ENCODE measurements around the gene PEX5L. TPM values are rescaled to one million over a fixed set of nuclear protein-coding genes. Genes with fewer than 3 reads are reported as not detected.

PEX5L gene
- total RNA-seq, 1 donor = under 0.01 TPM

DNA sequence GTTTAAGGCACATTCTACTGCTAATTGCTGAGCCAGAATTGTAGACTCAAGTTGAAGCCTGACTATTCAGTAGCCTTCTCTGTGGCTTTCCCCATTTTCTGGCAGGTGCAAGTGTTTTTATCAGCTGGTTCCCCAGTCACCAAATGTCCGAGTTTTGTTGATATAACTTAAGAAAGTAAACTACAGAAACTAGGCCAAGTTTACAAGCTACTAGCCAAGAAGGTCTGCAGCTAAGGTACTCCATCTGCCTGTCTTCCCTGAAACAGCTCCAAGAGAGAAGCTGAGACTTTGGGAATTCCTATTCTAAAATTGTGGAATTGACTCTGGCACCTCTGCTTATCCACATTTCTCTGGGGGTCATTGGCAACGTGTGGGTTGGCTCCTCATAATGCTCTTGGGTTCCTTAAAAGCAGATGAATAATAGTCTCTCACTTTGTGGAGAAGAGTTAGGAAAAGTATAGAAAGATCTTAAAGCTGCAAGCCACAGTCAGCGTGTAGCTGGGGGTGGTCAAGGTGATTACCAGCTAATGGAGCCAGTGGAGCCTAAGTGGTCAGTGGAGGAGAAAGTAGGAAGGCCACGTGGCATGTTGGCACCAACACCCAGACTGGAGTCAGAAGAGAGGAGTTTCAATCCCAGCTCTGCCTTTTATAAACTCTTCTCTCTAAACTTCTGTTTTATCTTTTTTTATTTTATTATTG is 128.8 kb downstream of the PEX5L start:
- DNase-seq (ENCODE audit: low read depth in 2 of 3, low spot score in 2 of 3) = no peak

- no peak for DNase-seq (ENCODE audit: low read depth in 2 of 3, low spot score in 2 of 3)
Observed at GRCh38 chr3:179902061-179902460, 134.7 kb downstream of the PEX5L start.

DNA sequence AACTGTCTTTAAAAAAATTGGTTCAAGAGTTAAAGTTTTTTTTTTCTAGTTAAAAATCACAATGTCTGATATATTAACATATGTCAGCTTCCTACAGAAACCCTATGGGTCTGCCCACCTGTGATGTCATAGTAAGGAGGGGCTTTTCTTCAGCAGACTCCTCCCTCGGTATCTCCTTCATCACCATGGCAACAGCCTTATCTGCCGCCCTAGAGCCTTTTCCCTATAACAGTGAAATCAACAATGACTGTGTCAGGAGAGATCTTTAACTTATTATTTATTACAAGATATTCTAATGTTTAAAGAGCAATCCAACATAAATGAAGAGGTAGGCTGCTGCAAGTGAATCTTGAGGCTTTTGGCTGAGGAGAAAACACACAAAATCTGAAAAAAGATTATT is 138.7 kb downstream of the PEX5L start:
- DNase-seq (ENCODE audit: low read depth in 2 of 3, low spot score in 2 of 3) = peak in 2 of 3 donors; percentile 19 to 28

GRCh38 chr3:179897231-179897630 is 139.5 kb downstream of the PEX5L start:
- DNase-seq (ENCODE audit: low read depth in 2 of 3, low spot score in 2 of 3) = no peak

GRCh38 chr3:179896507-179896906 is 140.2 kb downstream of the PEX5L start:
- DNase-seq (ENCODE audit: low read depth in 2 of 3, low spot score in 2 of 3) = no peak

DNA sequence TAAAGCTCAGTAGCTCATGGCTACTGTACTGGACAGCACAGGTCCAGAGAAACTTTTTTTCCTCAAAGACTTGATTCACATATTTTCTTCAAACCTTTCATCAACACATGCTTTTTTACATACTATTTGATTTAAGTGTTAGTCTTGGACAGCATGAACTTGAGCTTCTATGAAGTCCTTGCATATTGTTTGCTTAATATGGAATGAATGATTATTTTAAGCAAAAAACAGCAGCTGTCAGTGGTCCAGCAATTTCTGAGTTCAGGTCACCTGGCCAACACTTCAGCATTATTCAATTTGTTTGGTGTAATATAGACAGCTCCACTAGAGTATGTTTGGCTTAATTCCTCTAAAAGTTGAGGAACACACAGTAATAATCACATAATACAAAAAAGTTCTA is 141.4 kb downstream of the PEX5L start:
- no peak for DNase-seq (ENCODE audit: low read depth in 2 of 3, low spot score in 2 of 3)

GRCh38 chr3:179887295-179887943 is 149.3 kb downstream of the PEX5L start:
- DNase-seq (ENCODE audit: low read depth in 2 of 3, low spot score in 2 of 3) = no peak

DNA sequence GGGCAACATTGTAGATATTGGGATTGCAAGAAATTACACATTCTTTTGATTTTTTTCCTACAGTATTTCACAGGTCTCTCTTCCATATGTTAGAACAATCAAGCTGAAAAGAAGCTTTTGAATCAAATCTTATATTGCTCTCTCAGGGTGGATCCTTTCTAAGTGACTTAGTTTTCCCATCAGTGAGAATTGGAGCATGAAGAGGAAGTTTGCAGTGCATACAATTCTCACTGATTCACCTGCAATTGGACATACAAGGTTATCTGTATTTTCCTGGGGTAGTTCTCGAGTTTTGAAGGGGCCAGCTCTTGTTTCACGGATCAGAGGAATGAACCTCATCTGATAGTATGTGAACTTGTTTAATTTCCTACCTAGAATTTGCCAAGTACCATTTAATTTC is 150.8 kb downstream of the PEX5L start:
- no peak for DNase-seq (ENCODE audit: low read depth in 2 of 3, low spot score in 2 of 3)

DNA sequence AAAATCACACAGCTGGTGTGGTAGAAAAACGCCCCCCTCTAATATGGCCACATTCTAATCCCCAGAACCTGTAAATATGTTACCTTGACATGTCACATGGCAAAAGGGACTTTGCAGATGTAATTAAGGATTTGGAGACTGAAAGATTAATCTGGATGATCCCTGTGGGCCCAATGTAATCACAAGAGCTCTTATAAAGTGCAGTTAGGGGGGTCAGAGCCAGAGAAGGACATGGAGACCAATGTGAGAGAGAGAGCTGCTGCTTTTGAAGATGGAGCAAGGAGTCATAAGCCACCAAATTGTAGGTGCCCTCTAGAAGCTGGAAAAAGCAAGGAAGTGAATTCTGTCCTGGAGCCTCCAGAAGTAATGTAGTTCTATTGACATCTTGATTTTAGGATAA is 152.6 kb downstream of the PEX5L start:
- DNase-seq (ENCODE audit: low read depth in 2 of 3, low spot score in 2 of 3) = no peak

DNA sequence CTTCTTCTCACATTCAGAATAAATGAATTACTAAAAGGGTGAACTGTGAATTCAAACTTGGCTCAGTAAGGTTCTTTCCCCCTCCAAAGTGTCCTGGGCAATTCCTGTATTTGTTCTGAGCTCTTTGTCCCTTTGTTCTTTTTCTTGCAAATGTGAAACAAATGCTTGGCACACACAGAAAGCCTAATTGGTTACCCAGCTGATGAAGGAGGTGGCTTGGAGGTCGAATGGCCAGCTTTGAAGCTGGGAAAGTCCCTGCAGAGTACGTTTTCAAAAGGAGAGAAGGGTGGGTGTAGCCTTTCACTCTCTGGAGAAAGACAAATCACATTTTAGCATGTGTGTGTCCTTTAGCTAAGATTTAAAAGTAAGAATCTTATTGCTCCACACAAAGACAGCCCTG is 154.4 kb downstream of the PEX5L start:
- no peak for DNase-seq (ENCODE audit: low read depth in 2 of 3, low spot score in 2 of 3)

GRCh38 chr3:179881791-179882190 is 154.9 kb downstream of the PEX5L start:
- no peak for DNase-seq (ENCODE audit: low read depth in 2 of 3, low spot score in 2 of 3)

DNA sequence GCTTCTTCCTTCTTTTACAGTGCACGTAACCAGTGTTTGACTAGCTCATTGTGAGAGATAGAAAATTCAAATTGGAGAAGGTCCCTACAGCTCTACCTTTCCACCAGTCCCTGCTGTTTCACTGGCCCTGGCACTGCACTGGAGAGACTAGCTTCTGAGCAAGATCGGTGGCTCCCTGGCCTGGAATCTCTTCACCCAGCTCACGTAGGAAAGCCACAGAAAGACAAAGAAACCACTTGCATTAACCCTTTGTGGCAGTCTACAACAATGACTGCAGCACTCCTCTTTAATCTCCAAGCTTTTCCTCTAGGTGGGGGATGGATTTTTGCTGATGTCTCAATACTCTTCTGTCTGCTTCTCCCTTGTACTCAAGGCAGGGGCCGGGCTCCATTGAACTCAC is 155.9 kb downstream of the PEX5L start:
- DNase-seq (ENCODE audit: low read depth in 2 of 3, low spot score in 2 of 3) = no peak

DNA sequence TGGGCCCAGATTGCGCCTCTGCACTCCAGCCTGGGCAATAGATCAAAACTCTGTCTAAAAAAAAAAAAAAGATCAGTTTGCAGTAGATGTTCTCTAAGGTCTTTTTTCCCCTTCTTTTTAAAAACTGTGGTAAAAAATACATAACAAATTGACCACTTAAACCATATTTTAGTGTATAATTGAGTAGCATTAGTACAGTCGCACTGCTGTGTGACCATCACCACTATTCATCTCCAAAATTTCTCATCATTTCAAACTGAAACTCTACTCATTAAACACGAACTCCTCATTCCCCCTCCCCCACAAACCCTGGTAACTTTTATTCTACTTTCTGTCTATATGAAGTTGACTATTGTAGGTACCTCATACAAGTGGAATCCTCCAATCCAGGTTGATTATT is 160.3 kb downstream of the PEX5L start:
- DNase-seq (ENCODE audit: low read depth in 2 of 3, low spot score in 2 of 3) = no peak

- no peak for DNase-seq (ENCODE audit: low read depth in 2 of 3, low spot score in 2 of 3)
Observed at GRCh38 chr3:179872842-179873241, 163.9 kb downstream of the PEX5L start.

- no peak for DNase-seq (ENCODE audit: low read depth in 2 of 3, low spot score in 2 of 3)
Observed at GRCh38 chr3:179871782-179872181, 165.0 kb downstream of the PEX5L start.

DNA sequence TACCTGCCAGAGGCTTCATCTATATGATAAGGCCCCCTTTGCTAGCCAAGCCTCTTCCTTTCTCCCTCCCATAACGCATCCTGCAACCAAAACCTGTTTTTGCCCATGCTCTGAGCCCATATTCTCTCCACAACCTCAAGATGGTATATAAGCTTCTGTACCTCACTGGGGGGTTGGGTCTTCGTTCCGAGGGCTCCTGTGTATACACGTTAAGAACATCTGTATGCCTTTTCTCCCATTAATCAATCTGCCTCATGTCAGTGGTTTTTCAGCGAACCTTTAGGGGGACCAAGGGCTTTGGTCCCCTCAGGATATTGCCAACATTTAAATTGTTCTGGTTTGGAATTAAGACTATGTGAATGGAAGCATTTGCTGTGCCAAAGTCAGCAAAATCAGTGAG is 168.0 kb downstream of the PEX5L start:
- DNase-seq (ENCODE audit: low read depth in 2 of 3, low spot score in 2 of 3) = no peak

DNA sequence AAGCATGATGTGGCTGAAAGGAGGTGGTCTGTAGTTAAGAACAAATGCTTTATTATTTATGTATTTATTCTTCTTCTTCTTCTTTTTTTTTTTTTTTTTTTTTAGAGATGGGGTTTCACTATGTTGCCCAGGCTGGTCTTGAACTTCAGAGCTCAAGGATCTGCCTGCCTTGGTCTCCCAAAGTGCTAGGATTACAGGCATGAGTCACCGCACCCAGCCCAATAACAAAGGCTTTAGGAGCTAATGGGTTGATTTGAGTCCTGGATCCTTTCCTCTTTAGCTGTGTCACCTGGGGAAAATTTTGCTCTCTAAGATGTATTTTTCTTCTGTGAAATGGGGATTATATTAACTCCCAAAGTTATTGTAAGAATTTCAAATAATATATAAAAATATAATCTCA is 168.8 kb downstream of the PEX5L start:
- no peak for DNase-seq (ENCODE audit: low read depth in 2 of 3, low spot score in 2 of 3)

- no peak for DNase-seq (ENCODE audit: low read depth in 2 of 3, low spot score in 2 of 3)
Observed at GRCh38 chr3:179865861-179866505, 170.8 kb downstream of the PEX5L start.

- no peak for DNase-seq (ENCODE audit: low read depth in 2 of 3, low spot score in 2 of 3)
Observed at GRCh38 chr3:179861953-179862352, 174.8 kb downstream of the PEX5L start.

DNA sequence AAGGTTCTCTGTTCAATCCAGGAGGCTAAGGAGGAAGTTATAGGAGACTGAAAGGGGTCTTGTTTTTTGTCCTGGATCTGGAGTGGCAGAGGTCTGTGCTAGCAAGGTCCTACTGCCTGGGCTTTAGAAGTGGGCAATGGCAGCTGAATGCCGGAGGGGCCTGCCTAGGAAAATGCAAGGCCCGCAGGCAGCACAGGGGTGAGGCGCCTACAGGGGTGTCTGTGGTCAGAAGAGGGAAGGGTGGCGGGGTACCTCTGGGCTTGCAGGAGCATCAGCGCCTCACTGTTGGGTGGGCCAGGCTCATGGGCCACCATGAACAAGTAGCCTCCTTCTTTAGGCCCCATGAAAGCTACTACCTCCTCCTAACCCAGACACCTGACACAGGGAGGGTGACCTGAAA is 175.4 kb downstream of the PEX5L start:
- DNase-seq (ENCODE audit: low read depth in 2 of 3, low spot score in 2 of 3) = no peak

DNA sequence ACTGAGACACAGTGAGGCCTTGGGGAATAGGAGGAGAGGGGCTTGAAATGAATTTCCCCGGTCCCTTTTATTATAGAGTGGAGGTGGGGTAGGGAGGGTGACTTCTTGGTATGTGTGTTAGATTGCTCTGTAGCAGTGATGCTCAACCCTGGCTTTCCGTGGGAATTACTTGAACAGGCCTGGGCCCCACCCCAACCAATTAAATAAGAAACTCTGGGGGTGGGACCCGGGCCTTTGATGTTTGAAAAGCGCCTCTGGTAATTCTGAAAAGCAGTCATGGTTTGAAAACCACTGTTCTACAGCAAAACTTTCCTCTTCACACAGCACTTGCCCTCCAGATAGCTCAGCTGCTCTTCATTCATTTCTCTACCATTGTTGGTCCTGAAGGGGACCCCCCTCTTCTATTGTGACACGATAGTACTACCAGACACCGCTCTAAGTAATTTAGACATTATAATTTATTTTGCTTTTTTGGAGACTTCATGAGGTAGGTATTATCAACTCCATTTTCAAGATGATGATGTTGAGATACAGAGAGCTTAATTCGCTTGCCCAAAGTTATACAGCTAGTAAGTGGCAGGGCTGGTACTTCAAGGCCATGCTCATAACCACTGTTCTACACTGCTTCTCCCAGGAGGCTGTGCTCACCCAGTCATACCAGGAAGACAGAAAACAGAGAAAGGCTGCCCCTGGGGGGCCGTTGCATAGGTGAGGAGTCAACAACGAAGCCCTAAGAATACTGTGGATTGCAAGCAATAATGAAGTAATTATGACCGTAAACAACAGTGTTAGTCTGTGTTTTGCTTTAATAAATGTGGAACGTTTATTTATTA is 176.2 kb downstream of the PEX5L start:
- DNase-seq (ENCODE audit: low read depth in 2 of 3, low spot score in 2 of 3) = no peak
